Endothelial cell (in vitro differentiated cells): ENCODE measurements around the gene CCDC63. TPM values are rescaled to one million over a fixed set of nuclear protein-coding genes. Genes with fewer than 3 reads are reported as not detected.

ENCODE experiments used
- DNase-seq: peaks from one replicate; pipeline ENCODE4 v3.0.0; 2021; ENCODE audit warnings: low spot score
- H3K27ac Mint-ChIP-seq: one replicate; pipeline ENCODE4 v1.8.0; 2021; ENCODE audit warnings: mixed read lengths, inconsistent platforms; ENCODE audit not compliant: unreplicated experiment
- H3K27me3 Mint-ChIP-seq: one replicate; pipeline ENCODE4 v1.8.0; 2021; ENCODE audit warnings: mild to moderate bottlenecking, moderate library complexity, mixed read lengths, inconsistent platforms; ENCODE audit not compliant: unreplicated experiment
- H3K36me3 Mint-ChIP-seq: one replicate; pipeline ENCODE4 v1.8.0; 2021; ENCODE audit warnings: mild to moderate bottlenecking, low read depth, mixed read lengths, inconsistent platforms; ENCODE audit not compliant: unreplicated experiment
- H3K4me1 Mint-ChIP-seq: one replicate; pipeline ENCODE4 v1.8.0; 2021; ENCODE audit warnings: mild to moderate bottlenecking, mixed read lengths, inconsistent platforms; ENCODE audit not compliant: unreplicated experiment
- H3K4me3 Mint-ChIP-seq: one replicate; pipeline ENCODE4 v1.8.0; 2021; ENCODE audit warnings: mild to moderate bottlenecking, mixed read lengths, inconsistent platforms; ENCODE audit not compliant: unreplicated experiment
- H3K9me3 Mint-ChIP-seq: one replicate; pipeline ENCODE4 v1.8.0; 2021; ENCODE audit warnings: mixed read lengths, inconsistent platforms; ENCODE audit not compliant: unreplicated experiment
- CTCF ChIP-seq: fragments of 200-600 bp; sonication (generic); IDR thresholded peaks from one replicate; pipeline ENCODE4 v1.5.0; 2021; ENCODE audit warnings: antibody characterized with exemption; ENCODE audit not compliant: unreplicated experiment
- long read RNA-seq: library from polyadenylated mRNA; unstranded; transcript quantifications from one replicate; pipeline ENCODE4 v2.0.0, GENCODE V29; 2020; ENCODE audit not compliant: unreplicated experiment
- total RNA-seq: library from RNA; stranded (reverse); fragmentation: NEBNext Ultra II Directional; extraction: Animal tissue kit (Norgen Biotek cat#: 25700); gene quantifications from one replicate; pipeline ENCODE4 v1.2.1, GENCODE V29; 2021; ENCODE audit not compliant: unreplicated experiment

The CCDC63 gene
- total RNA-seq, result 0.36 TPM
- long read RNA-seq, partial matches to known transcripts, result 0 of 1 reads
- long read RNA-seq, other reads (novel, unspliced or antisense), result 1 of 1 reads

DNA sequence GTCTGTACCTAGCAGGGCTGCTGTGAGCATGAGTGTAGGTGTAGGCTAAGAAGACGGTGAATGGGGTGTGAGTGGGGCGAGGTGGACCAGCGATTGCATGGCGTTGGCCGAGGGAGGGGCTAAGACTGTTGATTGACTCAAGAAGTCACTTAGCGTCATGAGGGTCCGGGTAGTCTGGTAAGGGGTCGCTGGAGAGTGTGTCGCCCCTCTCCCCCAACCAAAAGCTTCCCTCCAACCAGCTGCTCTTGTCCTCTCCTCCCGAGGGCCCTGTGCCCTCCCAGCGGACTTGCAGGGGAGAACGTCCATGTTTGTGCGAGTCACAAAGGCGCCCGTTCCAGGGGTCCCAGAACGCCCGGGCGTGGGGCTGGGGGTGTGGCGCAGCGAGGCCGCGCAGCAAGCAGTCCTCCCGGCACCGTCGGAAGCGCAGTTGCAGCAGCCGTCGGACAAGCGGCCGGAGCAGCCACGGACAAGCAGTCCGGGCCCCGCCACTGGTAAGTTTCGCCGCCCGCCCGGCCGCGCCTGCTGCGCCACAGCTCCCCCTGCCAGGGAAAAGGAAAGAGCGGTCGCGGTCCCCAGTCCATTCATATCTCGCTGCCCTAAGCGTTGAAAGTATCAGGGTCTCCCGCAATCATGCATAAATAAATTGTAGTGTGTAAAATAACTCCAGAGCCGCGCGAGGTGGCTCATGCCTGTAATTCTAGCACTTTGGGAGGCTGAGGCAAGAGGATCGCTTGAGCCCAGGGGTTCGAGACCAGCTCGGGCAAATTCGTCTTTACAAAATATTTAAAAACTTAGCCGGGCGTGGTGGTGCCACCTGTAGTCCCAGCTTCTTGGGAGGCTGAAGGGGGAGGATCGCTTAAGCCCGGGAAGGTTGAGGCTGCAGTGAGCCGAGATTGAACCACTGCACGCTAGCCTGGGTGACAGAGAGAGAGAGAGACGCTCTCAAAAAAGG lies at the start of gene CCDC63:
TSS of gene CCDC63 (plus strand) at position 373 of the 952 bp plus-strand sequence. CDS start 5,968 bp downstream, outside the sequence.
- TF ChIP-seq CTCF, result no peak
- Mint-ChIP-seq H3K4me1 (no peaks in the 10 kb centered on the region), H3K27ac (no peak within 1 kb of the TSS), H3K27me3 (no peaks in the 10 kb centered on the region), H3K36me3 (no peaks in the 10 kb centered on the region), H3K4me3 (peak within 1 kb of the TSS; percentile 83), H3K9me3 (no peaks in the 10 kb centered on the region)
- peak; percentile 76 for DNase-seq

- no peak for TF ChIP-seq CTCF
- H3K4me1 Mint-ChIP-seq, result peaks cover 18% of the 10 kb centered on the region
- peaks cover 5% of the 10 kb centered on the region for H3K36me3 Mint-ChIP-seq
- no peak for DNase-seq
- H3K27me3 Mint-ChIP-seq, result no peaks in the 10 kb centered on the region
- no peak overlapping the region for H3K4me3 Mint-ChIP-seq
- H3K9me3 Mint-ChIP-seq, result peaks cover 2% of the 10 kb centered on the region
- H3K27ac Mint-ChIP-seq, result no peak overlapping the region
Observed at GRCh38 chr12:110798461-110798860, 48.3 kb upstream of the CCDC63 start.

DNA sequence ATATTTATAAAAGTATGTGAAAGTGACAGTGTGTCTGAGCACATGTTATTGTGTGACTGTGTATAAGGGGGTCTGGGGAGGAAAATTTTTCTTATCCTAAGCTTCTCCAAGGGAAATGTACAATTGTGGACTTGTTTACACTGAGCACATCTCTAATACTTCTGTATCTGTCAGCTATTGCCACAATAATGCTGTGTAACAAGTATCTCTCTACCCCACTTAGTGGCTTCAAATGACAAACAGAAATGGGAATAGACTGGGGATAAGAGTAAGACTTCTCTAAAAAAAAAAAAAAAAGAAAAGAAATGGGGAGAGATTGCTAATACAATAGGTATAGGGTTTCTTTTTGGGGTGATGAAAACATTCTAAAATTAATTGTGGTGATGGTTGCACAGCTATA lies 44.3 kb upstream of the CCDC63 start:
- Mint-ChIP-seq H3K36me3 (peaks cover 7% of the 10 kb centered on the region), H3K4me1 (peaks cover 11% of the 10 kb centered on the region), H3K27me3 (no peaks in the 10 kb centered on the region), H3K4me3 (no peak overlapping the region), H3K27ac (no peak overlapping the region), H3K9me3 (peaks cover 4% of the 10 kb centered on the region)
- no peak for TF ChIP-seq CTCF
- no peak for DNase-seq

DNA sequence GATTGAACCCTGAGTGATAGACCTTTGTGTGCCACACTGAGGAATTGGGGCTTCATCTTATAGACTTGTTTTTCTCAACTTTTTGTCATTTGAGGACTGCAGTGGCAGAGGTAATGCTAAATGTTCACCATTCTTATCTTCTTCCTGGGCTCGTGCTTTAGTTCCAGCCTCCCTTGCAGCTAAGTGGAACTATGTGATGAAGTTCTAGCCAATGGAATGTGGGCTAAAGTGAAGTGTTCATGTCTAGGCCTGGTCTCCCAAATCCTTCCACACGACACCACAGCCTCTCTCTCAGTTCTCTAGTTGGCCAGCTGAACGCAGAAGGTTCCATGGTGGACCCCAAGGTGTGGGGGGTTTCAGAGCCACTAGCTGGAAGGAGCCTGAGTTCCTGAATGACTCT lies 42.4 kb upstream of the CCDC63 start:
- Mint-ChIP-seq H3K27ac (no peak overlapping the region), H3K9me3 (peaks cover 4% of the 10 kb centered on the region), H3K36me3 (peaks cover 7% of the 10 kb centered on the region), H3K4me1 (peaks cover 8% of the 10 kb centered on the region), H3K4me3 (no peak overlapping the region), H3K27me3 (no peaks in the 10 kb centered on the region)
- no peak for DNase-seq
- TF ChIP-seq CTCF, result no peak

GRCh38 chr12:110807640-110808039 lies 39.1 kb upstream of the CCDC63 start:
- peaks cover 8% of the 10 kb centered on the region for H3K4me1 Mint-ChIP-seq
- H3K36me3 Mint-ChIP-seq, result peaks cover 4% of the 10 kb centered on the region
- H3K4me3 Mint-ChIP-seq, result no peak overlapping the region
- no peak overlapping the region for H3K27ac Mint-ChIP-seq
- H3K9me3 Mint-ChIP-seq, result peaks cover 4% of the 10 kb centered on the region
- DNase-seq, result no peak
- TF ChIP-seq CTCF, result no peak
- H3K27me3 Mint-ChIP-seq, result no peaks in the 10 kb centered on the region
